MCF 10A (cell line): ENCODE measurements around the gene BPIFB2. TPM values are rescaled to one million over a fixed set of nuclear protein-coding genes. Genes with fewer than 3 reads are reported as not detected.

Experiments used
- BruUV-seq: library from RNA; stranded (reverse); fragments of 400-500 nt; replicated peaks from 2 replicates; lab custom pipeline; 2021; lab: Mats Ljungman, UMichigan
- CTCF ChIA-PET: fragments of 300-600 bp; sonication (Branson Sonifier 250); formaldehyde crosslinking; extraction: SDS; loops from one replicate; lab custom pipeline; 2021; ENCODE audit warnings: antibody characterized with exemption, inconsistent platforms; lab: Yijun Ruan, JAX
- POLR2A ChIA-PET: fragments of 300-600, 350-650 bp; sonication (Branson Sonifier 250); formaldehyde crosslinking; extraction: SDS; loops from one replicate; lab custom pipeline; 2020; ENCODE audit warnings: antibody characterized with exemption, inconsistent platforms; lab: Yijun Ruan, JAX
- DNase-seq: peaks from one replicate; pipeline ENCODE4 v3.0.0-alpha.2; 2018; ENCODE audit not compliant: unreplicated experiment
- H3K27ac Mint-ChIP-seq: one replicate; pipeline ENCODE4 v1.8.0; 2022; ENCODE audit warnings: mild to moderate bottlenecking, low read depth, mixed read lengths; ENCODE audit not compliant: unreplicated experiment
- H3K27me3 Mint-ChIP-seq: one replicate; pipeline ENCODE4 v1.8.0; 2022; ENCODE audit warnings: mixed read lengths; ENCODE audit not compliant: insufficient read depth, unreplicated experiment
- H3K36me3 Mint-ChIP-seq: one replicate; pipeline ENCODE4 v1.8.0; 2022; ENCODE audit warnings: mild to moderate bottlenecking, moderate library complexity, mixed read lengths; ENCODE audit not compliant: insufficient read depth, unreplicated experiment
- H3K4me1 Mint-ChIP-seq: one replicate; pipeline ENCODE4 v1.8.0; 2022; ENCODE audit warnings: mixed read lengths; ENCODE audit not compliant: insufficient read depth, unreplicated experiment
- H3K4me3 Mint-ChIP-seq: one replicate; pipeline ENCODE4 v1.8.0; 2022; ENCODE audit warnings: mild to moderate bottlenecking, moderate library complexity, mixed read lengths; ENCODE audit not compliant: unreplicated experiment
- H3K9me3 Mint-ChIP-seq: one replicate; pipeline ENCODE4 v1.8.0; 2022; ENCODE audit warnings: mixed read lengths; ENCODE audit not compliant: unreplicated experiment
- CTCF ChIP-seq: fragments of 200-600 bp; IDR thresholded peaks from one replicate; pipeline ENCODE4 v1.8.0; 2022; ENCODE audit warnings: antibody characterized with exemption, mild to moderate bottlenecking; ENCODE audit not compliant: unreplicated experiment
- intact Hi-C: fragments of 100-400 bp; cut with micrococcal nuclease; formaldehyde crosslinking; loops from 2 replicates; pipeline ENCODE4 v1.14.1; 2022
- total RNA-seq: library from RNA; stranded (reverse); gene quantifications from 2 replicates; pipeline ENCODE4 v1.2.3, GENCODE V29; 2022

The BPIFB2 gene
- total RNA-seq, 1 experiment from 2014 or later, result not detected

DNA sequence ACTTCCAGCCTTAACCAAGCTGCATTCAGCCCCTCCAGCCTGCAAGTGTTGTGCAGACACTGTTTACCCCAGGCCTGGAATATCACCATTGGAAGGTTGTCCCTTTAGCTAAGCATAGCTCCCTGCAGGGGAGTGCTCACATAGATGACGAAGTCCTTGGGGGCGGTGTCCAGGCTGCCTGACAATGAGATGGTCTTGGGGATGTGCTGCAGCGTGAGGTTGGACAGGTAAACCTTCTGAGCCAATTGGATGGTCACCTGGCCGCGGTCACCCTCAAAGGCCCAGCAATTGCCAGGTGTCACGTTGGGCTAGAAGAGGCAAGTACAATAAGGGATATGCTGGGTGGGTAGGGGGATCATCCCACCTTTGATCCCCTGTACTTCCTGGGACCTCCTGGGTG is 21.9 kb upstream of the BPIFB2 start:
- BruUV-seq, result no TSS peak
- Mint-ChIP-seq H3K27me3 (peaks cover 25% of the 10 kb centered on the region), H3K9me3 (no peaks in the 10 kb centered on the region), H3K27ac (no peak overlapping the region), H3K36me3 (no peaks in the 10 kb centered on the region), H3K4me3 (no peak overlapping the region), H3K4me1 (no peaks in the 10 kb centered on the region)
- ChIA-PET POLR2A (interaction anchor here (1.3 kb wide), 1 partner anchor 12 kb away, joined by 3 read pairs; no protein-coding TSS in a partner anchor), CTCF (interaction anchor here (0.6 to 0.7 kb wide), 2 partner anchors 12 to 197 kb away, joined by 3 to 6 read pairs; no protein-coding TSS in a partner anchor)
- TF ChIP-seq CTCF, result no peak
- intact Hi-C loops, result no loop called here
- DNase-seq, result no peak

DNA sequence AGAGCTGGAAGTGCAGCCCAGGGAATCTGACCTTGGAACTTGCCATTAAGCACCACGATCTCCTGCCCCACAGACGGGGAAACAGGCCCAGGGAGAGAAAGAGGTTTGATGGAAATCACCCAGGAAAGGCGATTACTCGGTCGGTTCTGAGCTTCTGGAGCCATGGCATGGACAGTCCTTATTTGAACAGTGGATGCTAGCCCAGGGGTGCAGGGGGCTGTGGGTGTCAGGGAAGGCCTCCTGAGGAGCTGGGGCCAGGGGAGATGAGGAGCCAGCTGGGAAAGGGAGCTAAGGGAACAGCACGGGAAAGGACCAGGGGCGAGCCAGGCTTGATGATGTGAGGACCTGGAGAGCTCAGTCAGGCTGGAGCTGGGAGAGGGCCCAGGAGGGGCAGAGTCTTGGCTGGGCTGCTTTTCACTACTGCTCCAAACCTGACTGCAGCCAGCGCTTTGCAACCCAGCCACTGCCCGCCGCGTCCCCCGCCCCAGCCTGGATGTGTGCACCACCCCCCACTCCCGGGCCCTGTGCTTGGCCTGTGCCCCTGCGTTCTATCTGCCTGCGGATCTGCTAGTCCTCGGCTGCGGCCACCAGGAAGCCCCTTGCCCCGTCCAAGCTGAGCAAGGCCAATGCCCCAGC is 21.1 kb upstream of the BPIFB2 start:
- Mint-ChIP-seq H3K9me3 (no peaks in the 10 kb centered on the region), H3K27me3 (peaks cover 25% of the 10 kb centered on the region), H3K4me3 (no peak overlapping the region), H3K36me3 (no peaks in the 10 kb centered on the region), H3K27ac (no peak overlapping the region), H3K4me1 (no peaks in the 10 kb centered on the region)
- POLR2A ChIA-PET, result interaction anchor here (1.3 kb wide), 1 partner anchor 13 kb away, joined by 3 read pairs; no protein-coding TSS in a partner anchor
- no peak for DNase-seq
- CTCF ChIA-PET, result no interaction called here
- intact Hi-C loops, result no loop called here
- BruUV-seq, result no TSS peak
- TF ChIP-seq CTCF, result no peak

DNA sequence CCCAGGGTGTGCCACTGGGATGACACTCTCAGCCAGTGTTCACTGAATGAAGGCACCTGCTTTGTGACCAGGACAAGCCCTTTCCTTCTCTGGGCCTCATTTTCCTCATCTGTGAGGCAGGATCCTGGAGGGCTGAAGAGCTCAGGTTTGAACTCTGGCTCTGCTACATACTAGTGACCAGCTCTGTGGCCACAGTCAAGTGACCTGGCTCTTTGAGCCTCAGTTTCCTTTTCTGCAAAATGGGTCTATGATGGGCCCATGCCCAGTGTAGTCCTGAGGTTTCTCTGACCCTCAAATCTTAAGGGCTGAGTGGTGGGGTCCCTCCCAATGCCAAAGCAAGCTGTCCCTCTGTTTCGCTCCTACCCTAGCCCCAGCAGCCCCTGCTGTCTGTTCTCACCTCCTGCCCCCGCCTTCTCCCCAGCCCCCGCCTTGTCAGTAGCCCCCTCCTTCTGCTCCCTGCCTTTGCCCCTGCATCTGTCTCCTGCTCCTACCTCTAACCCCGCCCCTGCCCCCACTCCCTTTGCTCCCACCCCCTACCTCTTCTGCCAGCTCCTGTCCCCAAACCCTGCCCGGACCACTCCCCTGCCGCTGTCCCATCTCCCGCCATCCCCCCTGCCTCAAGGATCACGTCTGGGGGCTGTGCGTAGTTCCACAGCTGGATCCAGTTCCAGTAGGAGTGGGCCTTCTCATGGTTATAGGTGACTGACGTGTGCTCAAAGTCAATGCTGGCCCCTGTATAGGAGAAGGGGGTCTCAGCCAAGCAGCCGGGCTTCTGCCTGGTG is 20.3 kb upstream of the BPIFB2 start:
- Mint-ChIP-seq H3K4me1 (no peaks in the 10 kb centered on the region), H3K36me3 (no peaks in the 10 kb centered on the region), H3K27ac (no peak overlapping the region), H3K4me3 (no peak overlapping the region), H3K9me3 (no peaks in the 10 kb centered on the region), H3K27me3 (peaks cover 21% of the 10 kb centered on the region)
- DNase-seq, result no peak
- TF ChIP-seq CTCF, result no peak
- CTCF ChIA-PET, result interaction anchor here (0.5 kb wide), 1 partner anchor 41 kb away, joined by 4 read pairs; no protein-coding TSS in a partner anchor
- POLR2A ChIA-PET, result interaction anchor here (0.5 to 1.3 kb wide), 2 partner anchors 14 to 73 kb away, joined by 3 read pairs; no protein-coding TSS in a partner anchor
- BruUV-seq, result no TSS peak
- intact Hi-C loops, result no loop called here

DNA sequence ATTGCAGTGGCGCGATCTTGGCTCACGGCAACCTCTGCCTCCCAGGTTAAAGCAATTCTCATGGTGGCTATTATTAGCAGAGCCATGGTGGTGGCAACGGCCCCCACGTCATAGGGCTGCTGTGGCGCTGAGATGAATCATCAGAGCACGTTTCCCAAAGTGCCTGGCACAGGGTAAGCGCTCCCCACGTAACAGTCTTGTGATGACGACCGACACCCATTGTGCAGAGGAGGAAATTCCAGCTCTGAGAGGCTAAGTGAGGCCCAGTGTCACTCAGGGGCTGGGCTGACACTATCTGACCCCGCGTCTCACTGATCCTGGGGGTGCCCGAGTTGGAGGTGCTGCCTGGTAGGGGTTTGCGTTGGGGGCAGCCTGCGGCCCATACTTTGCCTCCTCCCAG is 19.5 kb upstream of the BPIFB2 start:
- H3K4me1 Mint-ChIP-seq, result no peaks in the 10 kb centered on the region
- ChIA-PET POLR2A (no interaction called here), CTCF (interaction anchor here (0.5 kb wide), 1 partner anchor 42 kb away, joined by 4 read pairs; no protein-coding TSS in a partner anchor)
- no peaks in the 10 kb centered on the region for H3K9me3 Mint-ChIP-seq
- no peaks in the 10 kb centered on the region for H3K36me3 Mint-ChIP-seq
- no peak for DNase-seq
- TF ChIP-seq CTCF, result no peak
- H3K27ac Mint-ChIP-seq, result no peak overlapping the region
- intact Hi-C loops, result no loop called here
- peaks cover 28% of the 10 kb centered on the region for H3K27me3 Mint-ChIP-seq
- BruUV-seq, result no TSS peak
- H3K4me3 Mint-ChIP-seq, result no peak overlapping the region
